NCI-H2171 treated with DMSO at 0.1 percent for 48 hours (cell line): ENCODE measurements around the gene PDE10A.

ENCODE experiments used
- DNase-seq: peaks from one replicate; lab custom pipeline; 2025; lab: John Stamatoyannopoulos, UW

The PDE10A gene

DNA sequence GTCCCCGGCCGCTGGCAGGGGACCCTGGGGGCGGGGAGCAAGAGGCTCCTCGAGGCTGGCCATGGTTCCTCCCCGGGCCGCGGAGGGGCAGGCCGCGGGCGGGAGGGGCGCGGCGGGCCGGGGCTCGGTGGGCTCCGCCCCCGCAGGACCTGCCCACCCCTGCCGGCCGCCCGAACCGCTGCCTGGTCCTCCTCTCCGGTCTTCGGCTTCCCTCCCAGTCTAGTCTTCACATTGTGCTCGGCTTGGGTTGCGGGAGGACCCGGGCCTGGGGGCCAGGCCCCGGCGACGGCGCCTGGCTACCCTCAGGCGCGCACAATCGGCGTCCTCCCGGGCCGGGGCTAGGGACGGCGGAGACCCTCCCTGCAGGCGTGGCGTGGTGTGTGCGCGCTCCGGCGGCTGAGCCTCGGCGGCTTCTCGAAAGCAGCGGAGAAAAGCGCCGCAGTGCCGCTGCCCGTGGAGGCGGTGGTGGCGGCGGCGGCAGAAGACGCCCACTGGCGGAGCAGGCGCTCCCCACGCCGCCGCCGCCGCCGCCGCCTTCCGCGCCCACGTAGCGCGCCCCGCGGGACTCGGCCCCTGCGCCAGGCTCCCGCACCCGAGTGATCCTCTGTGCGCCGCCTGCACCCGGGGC is at the start of gene PDE10A:
Gene PDE10A (minus strand): TSS at position 493 of the 628 bp plus-strand sequence. CDS start 430 bp downstream, at position 63.
- DNase-seq = no peak

DNA sequence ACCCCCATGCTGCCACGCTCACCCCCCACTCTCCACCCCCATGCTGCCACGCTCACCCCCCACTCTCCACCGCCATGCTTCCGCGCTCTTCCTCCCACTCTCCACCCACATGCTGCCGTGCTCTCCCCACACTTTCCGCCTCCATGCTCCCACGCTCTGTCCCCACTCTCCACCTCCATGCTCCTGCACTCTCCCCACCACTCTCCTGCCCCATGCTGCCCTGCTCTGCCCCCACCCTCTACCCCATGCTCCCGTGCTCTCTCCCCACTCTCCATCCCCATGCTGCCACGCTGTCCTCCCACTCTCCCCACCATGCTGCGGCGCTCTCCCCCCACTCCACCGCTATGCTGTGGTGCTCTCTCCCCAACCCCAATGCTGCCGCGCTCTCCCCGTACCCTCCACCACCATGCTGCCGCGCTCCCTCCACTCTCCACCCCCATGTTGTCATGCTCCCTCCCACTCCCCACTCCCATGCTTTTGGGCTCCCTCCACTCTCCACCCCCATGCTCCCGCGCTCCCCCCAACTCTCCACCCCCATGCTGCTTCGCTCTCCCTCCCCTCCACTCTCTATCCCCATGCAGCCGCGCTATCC is 46.0 kb upstream of the PDE10A start:
- no peak for DNase-seq

- DNase-seq = no peak
Measured at GRCh38 chr6:165707067-165707853, 44.2 kb upstream of the PDE10A start.

DNA sequence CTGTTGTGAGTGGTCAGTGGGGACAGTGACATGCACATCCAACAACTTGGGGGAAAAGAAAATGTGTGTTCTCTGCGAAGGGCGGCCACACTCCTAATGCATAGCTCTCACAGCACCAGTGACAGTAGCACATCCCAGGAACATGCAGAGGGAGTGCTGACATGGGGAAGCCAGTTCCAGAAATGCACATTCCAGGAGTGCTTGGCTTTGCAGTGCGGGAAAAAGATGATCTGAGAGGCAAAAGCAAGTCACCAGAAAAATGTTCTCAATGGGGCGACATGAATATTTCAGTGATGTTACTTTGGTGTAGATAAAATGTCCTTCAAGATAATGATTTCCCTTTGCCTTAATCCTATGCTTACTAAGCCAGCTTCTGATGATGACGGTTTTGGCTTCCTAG is 42.9 kb upstream of the PDE10A start:
- DNase-seq = no peak

- no peak for DNase-seq
Measured at GRCh38 chr6:165704045-165704748, 41.2 kb upstream of the PDE10A start.

GRCh38 chr6:165702669-165703068 is 39.6 kb upstream of the PDE10A start:
- DNase-seq = no peak

GRCh38 chr6:165701564-165702354 is 38.7 kb upstream of the PDE10A start:
- DNase-seq = no peak

DNA sequence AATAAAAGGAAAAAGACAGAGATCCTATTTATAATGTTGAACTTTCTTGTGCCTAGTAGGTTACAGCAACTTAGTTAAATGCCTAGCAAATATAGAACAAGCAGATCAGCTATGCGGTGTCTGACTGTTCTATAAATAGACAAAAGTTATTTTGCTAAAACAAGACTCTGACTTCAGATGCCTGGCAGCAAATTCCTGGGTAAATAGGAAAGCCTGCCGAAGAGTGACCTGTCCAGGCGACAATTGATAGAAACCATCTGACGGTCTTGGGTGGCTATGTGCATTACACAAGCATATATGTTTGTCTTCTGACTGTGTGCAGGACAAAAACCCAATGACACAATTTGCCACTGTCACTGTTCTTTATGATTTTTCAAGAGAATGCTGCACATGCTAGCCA is 38.0 kb upstream of the PDE10A start:
- no peak for DNase-seq

GRCh38 chr6:165698868-165699267 is 35.8 kb upstream of the PDE10A start:
- DNase-seq = no peak

- DNase-seq = no peak
Measured at GRCh38 chr6:165697171-165697570, 34.1 kb upstream of the PDE10A start.

- no peak for DNase-seq
Measured at GRCh38 chr6:165695722-165696515, 32.9 kb upstream of the PDE10A start.

GRCh38 chr6:165694296-165694695 is 31.3 kb upstream of the PDE10A start:
- no peak for DNase-seq

GRCh38 chr6:165692106-165692653 is 29.1 kb upstream of the PDE10A start:
- no peak for DNase-seq

- DNase-seq = no peak
Measured at GRCh38 chr6:165689699-165690098, 26.7 kb upstream of the PDE10A start.

- DNase-seq = no peak
Measured at GRCh38 chr6:165686596-165687365, 23.7 kb upstream of the PDE10A start.

- DNase-seq = no peak
Measured at GRCh38 chr6:165685302-165685701, 22.3 kb upstream of the PDE10A start.

GRCh38 chr6:165684333-165684732 is 21.3 kb upstream of the PDE10A start:
- DNase-seq = no peak

GRCh38 chr6:165680975-165681374 is 17.9 kb upstream of the PDE10A start:
- DNase-seq = no peak

DNA sequence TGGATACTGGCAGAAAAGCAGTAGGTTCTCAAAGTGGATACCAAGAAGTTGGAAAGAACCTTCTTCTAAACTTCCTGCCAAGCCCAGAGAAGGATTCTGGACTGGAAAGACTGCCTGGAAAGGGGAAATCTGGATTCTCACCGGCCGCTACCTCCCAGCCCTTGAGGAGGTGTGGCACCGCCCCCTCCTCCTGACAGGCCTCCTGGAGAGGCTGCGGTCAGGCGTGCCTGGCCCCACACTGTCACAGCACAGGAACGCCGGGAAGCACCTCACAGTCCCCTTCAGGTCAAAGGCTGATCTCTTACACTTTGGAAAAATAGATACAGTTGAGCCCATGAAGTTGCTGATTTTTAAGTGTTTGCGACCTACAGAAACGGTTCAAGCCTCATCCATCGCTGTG is 16.3 kb upstream of the PDE10A start:
- DNase-seq = no peak

DNA sequence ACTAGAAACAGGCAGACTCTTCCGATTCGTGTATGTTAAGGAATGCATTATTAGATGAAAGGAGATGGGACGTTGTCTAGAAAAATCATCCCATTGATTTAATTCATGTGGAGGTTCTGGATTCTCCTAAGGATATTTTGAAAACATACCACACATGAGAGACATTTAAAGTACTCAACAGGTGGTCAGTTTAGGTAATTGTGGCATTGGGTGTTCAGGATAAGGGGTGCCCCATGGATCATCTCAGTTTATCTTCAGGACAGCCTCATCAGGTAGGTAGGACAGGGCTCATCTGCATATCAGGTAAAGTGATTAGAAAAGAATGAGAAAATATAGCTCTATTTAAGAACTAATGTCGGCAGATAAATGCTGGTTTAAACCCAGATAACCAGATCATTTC is 15.9 kb upstream of the PDE10A start:
- DNase-seq = no peak
